ENCODE data around the gene MB21D2. TPM values are rescaled to one million over a fixed set of nuclear protein-coding genes. Genes with fewer than 3 reads are reported as not detected.
A peak's percentile ranks its signal among the peaks of the same experiment; 100 is the strongest.

MB21D2 gene
- total RNA-seq, 1 experiment from 2014 or later = 2.8 TPM

GRCh38 chr3:192884777-192885773 lies 32.6 kb downstream of the MB21D2 start:
- H2AFZ ChIP-seq (ENCODE audit: low read depth, low read length, poor library complexity, severe bottlenecking) = no peak overlapping the region
- peak overlapping the region in 1 of 2 experiments; percentile 17; a peak in 2 of 4 replicates for H3K4me3 ChIP-seq (replicated peaks in 1 of 2; ENCODE audit: low read depth in 1 of 2, low read length in 2 of 2)
- H3K4me2 ChIP-seq (ENCODE audit: low read length) = peak overlapping the region; percentile 78
- no TSS peak for BruUV-seq (replicated peaks)
- DNase-seq (ENCODE audit: low read depth, low spot score) = no peak
- H3K79me2 ChIP-seq (ENCODE audit: insufficient read depth, low read length) = no peaks in the 10 kb centered on the region
- H3K36me3 ChIP-seq (ENCODE audit: control insufficient read depth in 1 of 2, insufficient read depth in 2 of 2, low read length in 2 of 2) = no peaks in the 10 kb centered on the region
- peak overlapping the region; percentile 41 for H3K9ac ChIP-seq (ENCODE audit: low read length)
- peak overlapping the region; percentile 43; the same call in 1 of the 2 replicates for H3K27ac ChIP-seq (ENCODE audit: low read depth, low read length)
- ChIA-PET RAD21 (ENCODE audit: low non-redundant PET in 1 of 2, low total read pairs in 2 of 2, uncharacterized antibody in 2 of 2, unreplicated experiment in 2 of 2) (no interaction called here), POLR2A (interaction anchor here (0.5 kb wide), 1 partner anchor 10 kb away, joined by 5 read pairs; no protein-coding TSS in a partner anchor), CTCF (no interaction called here)
- intact Hi-C loops (cut with micrococcal nuclease) = no loop called here
- TF ChIP-seq FOSL1 (IDR thresholded peaks at IDR 0.05; ENCODE audit: low read depth) (peak; percentile 33; the same call in 1 of the 2 replicates), SRF (IDR thresholded peaks at IDR 0.05; ENCODE audit: low read depth) (no peak), JUND (IDR thresholded peaks at IDR 0.05) (peak; percentile 42; the same call in 1 of the 2 replicates)
- peaks cover 47 to 90% of the 10 kb centered on the region in 2 experiments for H3K4me1 ChIP-seq (ENCODE audit: control insufficient read depth in 1 of 2, insufficient read depth in 2 of 2, low read length in 2 of 2)
- H3K27me3 ChIP-seq (ENCODE audit: insufficient read depth, low read length) = no peaks in the 10 kb centered on the region
- ATAC-seq = no peak
- no peaks in the 10 kb centered on the region for H3K9me2 ChIP-seq (ENCODE audit: insufficient read depth)
- no peaks in the 10 kb centered on the region for H3K9me3 ChIP-seq (ENCODE audit: control insufficient read depth in 1 of 2, insufficient read depth in 1 of 2, low read depth in 1 of 2, low read length in 2 of 2)
- H4K20me1 ChIP-seq (ENCODE audit: insufficient read depth) = no peaks in the 10 kb centered on the region

GRCh38 chr3:192883512-192883911 lies 34.1 kb downstream of the MB21D2 start:
- ChIA-PET RAD21 (ENCODE audit: low non-redundant PET in 1 of 2, low total read pairs in 2 of 2, uncharacterized antibody in 2 of 2, unreplicated experiment in 2 of 2) (no interaction called here), POLR2A (no interaction called here), CTCF (no interaction called here)
- no peaks in the 10 kb centered on the region for H3K27me3 ChIP-seq (ENCODE audit: insufficient read depth, low read length)
- H3K9ac ChIP-seq (ENCODE audit: low read length) = no peak overlapping the region
- peaks cover 48 to 74% of the 10 kb centered on the region in 2 experiments for H3K4me1 ChIP-seq (ENCODE audit: control insufficient read depth in 1 of 2, insufficient read depth in 2 of 2, low read length in 2 of 2)
- intact Hi-C loops (cut with micrococcal nuclease) = no loop called here
- H3K36me3 ChIP-seq (ENCODE audit: control insufficient read depth in 1 of 2, insufficient read depth in 2 of 2, low read length in 2 of 2) = no peaks in the 10 kb centered on the region
- peak overlapping the region; percentile 34 for H3K4me2 ChIP-seq (ENCODE audit: low read length)
- H3K9me3 ChIP-seq (ENCODE audit: control insufficient read depth in 1 of 2, insufficient read depth in 1 of 2, low read depth in 1 of 2, low read length in 2 of 2) = no peaks in the 10 kb centered on the region
- DNase-seq (ENCODE audit: low read depth, low spot score) = no peak
- no peak overlapping the region for H2AFZ ChIP-seq (ENCODE audit: low read depth, low read length, poor library complexity, severe bottlenecking)
- no peaks in the 10 kb centered on the region for H3K9me2 ChIP-seq (ENCODE audit: insufficient read depth)
- no peaks in the 10 kb centered on the region for H4K20me1 ChIP-seq (ENCODE audit: insufficient read depth)
- no peaks in the 10 kb centered on the region for H3K79me2 ChIP-seq (ENCODE audit: insufficient read depth, low read length)
- BruUV-seq (replicated peaks) = no TSS peak
- no peak overlapping the region for H3K4me3 ChIP-seq (replicated peaks in 1 of 2; ENCODE audit: low read depth in 1 of 2, low read length in 2 of 2)
- ATAC-seq = no peak
- no peak overlapping the region for H3K27ac ChIP-seq (ENCODE audit: low read depth, low read length)
- TF ChIP-seq SP1 (IDR thresholded peaks at IDR 0.05; ENCODE audit: low read depth) (no peak), EGR1 (IDR thresholded peaks at IDR 0.05; ENCODE audit: low read depth) (no peak), CBX3 (IDR thresholded peaks at IDR 0.05; ENCODE audit: low read depth) (no peak), SIN3A (IDR thresholded peaks at IDR 0.05; ENCODE audit: low read depth) (no peak), ATF3 (IDR thresholded peaks at IDR 0.05) (no peak), EZH2 (IDR thresholded peaks at IDR 0.05) (no peak), ZFX (IDR thresholded peaks at IDR 0.05) (no peak), CEBPB (IDR thresholded peaks at IDR 0.05; ENCODE audit: low read depth) (no peak), YY1 (IDR thresholded peaks at IDR 0.05; ENCODE audit: extremely low read depth, insufficient replicate concordance, low read depth, low read length) (no peak), POLR2AphosphoS5 (IDR thresholded peaks at IDR 0.05; ENCODE audit: low read depth, low read length) (no peak), SRF (IDR thresholded peaks at IDR 0.05; ENCODE audit: low read depth) (no peak), ELF1 (IDR thresholded peaks at IDR 0.05; ENCODE audit: borderline replicate concordance, low read depth) (no peak), ZBTB33 (IDR thresholded peaks at IDR 0.05; ENCODE audit: extremely low read depth, insufficient replicate concordance, low read length) (no peak), EZH2phosphoT487 (IDR thresholded peaks at IDR 0.05; ENCODE audit: borderline replicate concordance) (no peak), MAX (IDR thresholded peaks at IDR 0.05) (no peak), POLR2A (IDR thresholded peaks at IDR 0.05; ENCODE audit: borderline replicate concordance, extremely low read depth, insufficient read depth, insufficient read length) (no peak), TCF7L2 (IDR thresholded peaks at IDR 0.05; ENCODE audit: borderline replicate concordance, extremely low read depth, insufficient read depth, insufficient read length) (no peak)

Data from HCT116 (cell line).